Mucosa of descending colon (tissue), 3 donors: ENCODE data around the gene UCHL5. TPM values are rescaled to one million over a fixed set of nuclear protein-coding genes. Genes with fewer than 3 reads are reported as not detected.
"Not testable (repeated sequence)": the region's sequence is repeated elsewhere in the genome, so short reads cannot be mapped to it uniquely, and the experiment has no call there.

Experiments used
- ATAC-seq: fragments of 200-7000 bp; cut with Tn5 transposase; one replicate; pipeline ENCODE4 v1.9.1; 2020; ENCODE audit warnings: mild to moderate bottlenecking, moderate library complexity
- DNase-seq, 3 donors: peaks; one replicate each; pipeline ENCODE4 v3.0.0-alpha.2; 2020
- H3K36me3 ChIP-seq: fragments of 200-600 bp; one replicate; pipeline ENCODE4 v1.8.0; 2021; ENCODE audit warnings: low read depth, mild to moderate bottlenecking
- H3K4me1 ChIP-seq: fragments of 200-600 bp; one replicate; pipeline ENCODE4 v1.8.0; 2021; ENCODE audit warnings: low read depth, mild to moderate bottlenecking
- H3K4me3 ChIP-seq: fragments of 200-600 bp; one replicate; pipeline ENCODE4 v1.8.0; 2021; ENCODE audit warnings: mild to moderate bottlenecking
- H3K9me3 ChIP-seq: fragments of 200-600 bp; one replicate; pipeline ENCODE4 v1.8.0; 2021; ENCODE audit warnings: mild to moderate bottlenecking
- intact Hi-C, 2 donors: fragments of 100-400 bp; cut with DNase I in 1 of 2; cut with micrococcal nuclease in 1 of 2; formaldehyde crosslinking; loops; one replicate each; pipeline versions ENCODE4 v1.11.0 to v1.11.1; 2022; cut with DNase I, micrococcal nuclease
- total RNA-seq, 3 donors: library from RNA; stranded (reverse); fragmentation: NEBNext Ultra II Directional in 2 of 3; extraction: Animal tissue kit (Norgen Biotek cat#: 25700) in 2 of 3; gene quantifications; one replicate each; pipeline versions ENCODE4 v1.2.1 to v1.2.4, GENCODE V29; 2021 to 2023
- TF ChIP-seq, protein P1 (sequence below): fragments of 200-600 bp; IDR thresholded peaks from one replicate; pipeline ENCODE4 v1.8.0; 2022; ENCODE audit warnings: antibody characterized with exemption, mild to moderate bottlenecking
- donor health status: DM: no; HTN: no; CAD: no; lungs with moderate emphysema.
- donor health status: DM: no; HTN: no; CAD: no.
- donor health status: DM: no; HTN: yes; CAD: no.

Gene UCHL5
- total RNA-seq, 3 donors from 2014 or later, result 28.7 to 32.7 (median 29.1) TPM

DNA sequence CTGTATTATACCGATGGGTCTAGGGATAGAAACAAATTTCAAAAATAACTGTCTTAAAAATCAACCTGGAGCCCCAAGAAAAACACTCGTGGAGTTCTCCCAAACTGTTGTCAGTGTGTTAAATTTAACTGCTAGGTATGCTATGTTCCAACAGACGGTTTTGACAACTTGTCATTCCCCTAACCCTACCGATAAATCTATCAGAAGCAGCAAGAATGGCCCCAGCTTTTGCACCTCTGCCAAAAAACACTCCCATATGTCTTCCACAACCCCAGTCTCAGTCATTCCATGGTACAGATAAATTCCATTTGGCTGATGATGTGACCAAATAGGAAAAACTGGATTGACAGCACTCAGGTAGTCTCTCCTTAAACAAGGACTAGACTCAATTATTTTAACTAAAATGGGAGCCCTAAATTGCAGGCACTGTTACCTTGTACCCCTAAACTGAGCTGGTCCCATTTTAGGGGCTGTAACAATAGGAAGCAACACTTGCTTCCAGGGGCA, 4.9 kb downstream of the UCHL5 start:
- TF ChIP-seq, protein P1, sequence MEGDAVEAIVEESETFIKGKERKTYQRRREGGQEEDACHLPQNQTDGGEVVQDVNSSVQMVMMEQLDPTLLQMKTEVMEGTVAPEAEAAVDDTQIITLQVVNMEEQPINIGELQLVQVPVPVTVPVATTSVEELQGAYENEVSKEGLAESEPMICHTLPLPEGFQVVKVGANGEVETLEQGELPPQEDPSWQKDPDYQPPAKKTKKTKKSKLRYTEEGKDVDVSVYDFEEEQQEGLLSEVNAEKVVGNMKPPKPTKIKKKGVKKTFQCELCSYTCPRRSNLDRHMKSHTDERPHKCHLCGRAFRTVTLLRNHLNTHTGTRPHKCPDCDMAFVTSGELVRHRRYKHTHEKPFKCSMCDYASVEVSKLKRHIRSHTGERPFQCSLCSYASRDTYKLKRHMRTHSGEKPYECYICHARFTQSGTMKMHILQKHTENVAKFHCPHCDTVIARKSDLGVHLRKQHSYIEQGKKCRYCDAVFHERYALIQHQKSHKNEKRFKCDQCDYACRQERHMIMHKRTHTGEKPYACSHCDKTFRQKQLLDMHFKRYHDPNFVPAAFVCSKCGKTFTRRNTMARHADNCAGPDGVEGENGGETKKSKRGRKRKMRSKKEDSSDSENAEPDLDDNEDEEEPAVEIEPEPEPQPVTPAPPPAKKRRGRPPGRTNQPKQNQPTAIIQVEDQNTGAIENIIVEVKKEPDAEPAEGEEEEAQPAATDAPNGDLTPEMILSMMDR, result no peak
- Histone ChIP-seq H3K4me1 (peaks cover 10% of the 10 kb centered on the region), H3K9me3 (no peaks in the 10 kb centered on the region), H3K36me3 (no peaks in the 10 kb centered on the region), H3K4me3 (no peak overlapping the region)
- DNase-seq, result no peak
- ATAC-seq, result no peak
- intact Hi-C loops, result no loop called here

DNA sequence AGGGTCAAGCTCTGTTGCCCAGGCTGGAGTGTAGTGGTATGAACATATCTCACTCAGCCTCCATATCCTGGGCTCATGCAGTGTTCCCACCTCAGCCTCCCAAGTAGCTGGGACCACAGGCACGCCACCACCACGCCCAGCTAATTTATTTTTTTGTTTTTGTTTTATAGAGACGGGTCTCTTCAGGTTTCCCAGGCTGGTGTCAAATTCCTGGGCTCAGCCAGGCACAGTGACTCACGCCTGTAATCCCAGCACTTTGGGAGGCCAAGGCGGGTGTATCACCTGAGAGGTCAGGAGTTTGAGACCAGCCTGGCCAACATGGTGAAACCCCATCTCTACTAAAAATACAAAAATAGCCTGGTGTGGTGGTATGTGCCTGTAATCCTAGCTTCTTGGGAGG, 10.2 kb downstream of the UCHL5 start:
- intact Hi-C loops, ATAC-seq, H3K9me3 ChIP-seq, H3K4me1 ChIP-seq, H3K4me3 ChIP-seq, H3K36me3 ChIP-seq, DNase-seq: not testable (repeated sequence)

DNA sequence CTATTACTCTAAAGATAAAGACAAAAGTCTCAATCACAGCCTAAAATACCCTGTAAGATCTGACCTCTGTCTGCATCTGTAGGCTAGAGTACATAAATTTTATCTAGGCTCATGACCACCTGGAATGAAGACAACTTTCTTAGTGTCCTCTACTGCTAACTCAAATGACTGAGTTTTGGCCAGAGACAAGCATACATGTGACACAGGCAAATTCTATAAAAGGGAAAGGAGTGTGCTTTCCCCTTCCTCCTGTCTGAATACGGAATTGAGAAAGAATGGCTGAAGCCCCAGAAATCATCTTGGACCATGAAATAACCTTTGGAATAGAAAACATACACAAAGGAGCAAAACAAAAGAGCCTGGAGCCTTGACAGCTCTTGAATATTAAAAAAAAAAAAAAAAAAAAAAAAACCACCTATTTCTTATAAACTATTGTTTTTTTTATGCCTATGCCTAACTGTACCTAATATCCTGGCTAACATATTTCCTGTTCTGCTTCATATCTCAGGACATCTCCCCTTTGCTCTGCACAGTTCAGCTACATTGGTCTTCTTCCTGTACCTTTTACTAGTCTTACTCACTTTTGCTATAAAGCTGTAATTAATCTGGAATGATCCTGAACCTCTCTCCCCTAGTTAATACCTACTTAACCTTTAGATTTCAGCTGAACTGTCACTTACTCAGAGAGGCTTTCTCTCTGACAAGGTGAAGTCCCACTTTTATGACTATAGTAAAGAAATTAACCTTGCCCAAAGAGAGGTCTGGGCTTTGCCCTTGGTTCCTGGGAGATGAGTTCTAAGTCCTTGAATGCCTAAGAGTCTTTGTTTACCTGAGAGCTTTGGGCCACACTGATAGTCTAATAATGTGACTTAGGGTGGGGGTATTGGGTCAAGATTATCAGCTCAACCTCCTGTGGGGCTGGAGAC, 16.1 kb downstream of the UCHL5 start:
- no peaks in the 10 kb centered on the region for H3K9me3 ChIP-seq
- TF ChIP-seq, protein P1, result no peak
- H3K36me3 ChIP-seq, result no peaks in the 10 kb centered on the region
- H3K4me3 ChIP-seq, result no peak overlapping the region
- H3K4me1 ChIP-seq, result no peaks in the 10 kb centered on the region
- peak; percentile 45 for ATAC-seq
- DNase-seq, result no peak
- intact Hi-C loops, result no loop called here

DNA sequence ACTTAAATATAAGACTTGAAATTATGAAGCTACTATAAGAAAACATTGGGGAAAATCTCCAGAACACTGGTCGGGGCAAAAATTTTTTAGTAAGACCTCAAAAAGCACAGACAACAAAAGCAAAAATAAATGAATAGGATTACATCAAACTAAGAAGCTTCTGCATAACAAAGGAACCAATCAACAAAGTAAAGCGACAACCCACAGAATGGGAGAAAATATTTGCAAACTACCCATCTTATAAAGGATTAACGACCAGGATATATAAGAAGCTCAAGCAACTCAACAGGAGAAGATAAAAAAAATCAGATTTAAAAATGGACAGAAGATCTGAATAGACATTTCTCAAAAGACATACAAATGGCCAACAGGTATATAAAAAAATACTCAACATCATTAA, 19.1 kb downstream of the UCHL5 start:
- Histone ChIP-seq H3K9me3 (no peaks in the 10 kb centered on the region), H3K4me1 (no peaks in the 10 kb centered on the region), H3K4me3 (no peak overlapping the region), H3K36me3 (no peaks in the 10 kb centered on the region)
- TF ChIP-seq, protein P1, result no peak
- intact Hi-C loops, result no loop called here
- no peak for DNase-seq
- ATAC-seq, result no peak

DNA sequence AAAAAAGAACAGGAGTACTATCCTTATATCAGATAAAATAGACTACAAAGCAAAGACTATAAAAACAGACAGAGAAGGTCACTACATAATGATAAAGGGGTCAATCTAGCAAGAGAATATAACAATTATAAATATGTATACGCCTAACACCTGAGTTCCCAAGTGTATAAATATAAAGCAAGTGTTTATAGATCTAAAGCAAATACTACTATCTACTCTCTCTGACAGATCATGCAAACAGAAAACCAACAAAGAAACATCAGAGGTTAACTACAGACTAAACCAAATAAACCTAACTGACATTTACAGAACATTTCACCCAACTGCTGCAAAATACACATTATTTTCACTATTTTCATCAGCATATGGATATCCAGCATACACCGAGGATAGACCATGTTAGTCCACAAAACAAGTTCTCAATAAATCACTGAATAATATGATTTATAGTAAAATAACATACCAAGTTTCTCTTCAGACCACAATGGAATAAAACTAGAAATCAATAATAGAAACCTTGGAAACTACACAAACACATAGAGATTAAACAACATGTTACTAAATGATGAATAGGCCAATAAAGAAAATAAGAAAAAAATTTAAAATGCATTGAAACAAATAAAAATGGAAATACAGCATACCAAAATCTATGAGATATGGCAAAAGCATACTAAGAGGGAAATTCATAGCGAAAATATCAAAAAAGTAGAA, 22.7 kb downstream of the UCHL5 start:
- intact Hi-C loops, result loop anchor here in 1 of 2 donors (10.0 kb wide), 1 partner anchor 232 kb away; the partner anchor contains the start of gene RGS2
- ATAC-seq (peak; percentile 72), DNase-seq (no peak)
- Histone ChIP-seq H3K4me1 (no peaks in the 10 kb centered on the region), H3K9me3 (no peaks in the 10 kb centered on the region), H3K4me3 (no peak overlapping the region), H3K36me3 (no peaks in the 10 kb centered on the region)
- TF ChIP-seq, protein P1, result no peak

DNA sequence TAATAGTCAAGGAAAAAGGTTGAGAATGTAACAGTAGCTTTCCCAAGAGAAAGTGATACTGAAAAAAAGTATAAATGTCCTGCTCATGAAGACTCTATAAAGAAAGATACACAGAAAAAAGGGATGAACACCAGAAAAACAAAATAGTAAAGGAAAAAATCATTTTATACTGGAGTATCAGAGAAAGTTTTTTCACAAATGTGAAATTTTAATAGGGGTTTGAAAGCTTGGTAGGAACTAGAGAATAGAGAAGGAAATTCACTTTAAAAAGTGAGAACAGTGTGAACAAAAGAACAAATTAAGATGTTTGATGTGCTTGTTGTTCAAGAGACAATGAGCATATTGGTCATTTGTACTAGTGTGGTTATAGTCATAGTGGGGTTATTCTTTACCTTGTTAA, 25.6 kb downstream of the UCHL5 start:
- Histone ChIP-seq H3K9me3 (no peaks in the 10 kb centered on the region), H3K4me3 (no peak overlapping the region), H3K36me3 (no peaks in the 10 kb centered on the region), H3K4me1 (no peaks in the 10 kb centered on the region)
- intact Hi-C loops, result loop anchor here in 1 of 2 donors (10.0 kb wide), 1 partner anchor 229 kb away; the partner anchor contains the start of gene RGS2
- TF ChIP-seq, protein P1, result no peak
- ATAC-seq (no peak), DNase-seq (no peak)

DNA sequence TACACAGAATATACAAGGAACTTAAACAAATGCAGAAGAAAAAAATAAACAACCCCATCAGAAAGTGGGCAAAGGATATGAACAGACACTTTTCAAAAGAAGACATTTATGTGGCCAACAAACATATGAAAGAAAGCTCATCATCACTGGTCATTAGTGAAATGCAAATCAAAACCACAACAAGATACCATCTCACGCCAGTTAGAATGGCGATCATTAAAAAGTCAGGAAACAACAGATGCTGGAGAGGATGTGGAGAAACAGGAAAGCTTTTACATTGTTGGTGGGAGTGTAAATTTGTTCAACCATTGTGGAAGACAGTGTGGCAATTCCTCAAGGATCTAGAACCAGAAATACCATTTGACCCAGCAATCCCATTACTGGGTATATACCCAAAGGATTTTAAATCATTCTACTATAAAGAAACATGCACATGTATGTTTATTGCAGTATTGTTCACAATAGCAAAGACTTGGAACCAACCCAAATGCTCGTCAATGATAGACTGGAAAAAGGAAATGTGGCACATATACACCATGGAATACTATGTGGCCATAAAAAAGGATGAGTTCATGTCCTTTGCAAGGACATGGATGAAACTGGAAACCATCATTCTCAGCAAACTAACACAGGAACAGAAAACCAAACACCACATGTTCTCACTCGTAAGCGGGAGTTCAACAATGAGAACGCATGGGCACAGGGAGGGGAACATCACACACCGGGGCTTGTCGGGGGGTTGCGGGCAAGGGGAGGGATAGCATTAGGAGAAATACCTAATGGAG, 26.3 kb downstream of the UCHL5 start:
- intact Hi-C loops, result loop anchor here in 1 of 2 donors (10.0 kb wide), 1 partner anchor 228 kb away; the partner anchor contains the start of gene RGS2
- H3K4me3 ChIP-seq, H3K36me3 ChIP-seq, H3K9me3 ChIP-seq, H3K4me1 ChIP-seq, ATAC-seq, DNase-seq: not testable (repeated sequence)
